SK-N-SH treated with all-trans-retinoic acid at 6 μM for 48 hours (cell line): Measurements from ENCODE around the gene ZNF536.

Source experiments
- ATAC-seq: fragments of 200-7000 bp; cut with Tn5 transposase; 3 replicates; pipeline ENCODE4 v1.9.1; 2020; ENCODE audit warnings: mild to moderate bottlenecking, moderate library complexity
- ARNTL ChIP-seq: fragments of 450-650 bp; formaldehyde crosslinking; IDR thresholded peaks from 2 replicates; pipeline ENCODE4 v1.5.0; 2020; ENCODE audit warnings: low read depth, mild to moderate bottlenecking, moderate library complexity, borderline replicate concordance
- ESRRG ChIP-seq: fragments of 250-450 bp; sonication (Bioruptor Pico); IDR thresholded peaks from 2 replicates; pipeline ENCODE4 v1.6.1; 2021; ENCODE audit warnings: mild to moderate bottlenecking
- GLIS3 ChIP-seq: fragments of 250-450 bp; sonication (Bioruptor Pico); IDR thresholded peaks from 2 replicates; pipeline ENCODE4 v1.5.0; 2020; ENCODE audit warnings: mild to moderate bottlenecking, moderate library complexity
- ISL1 ChIP-seq: fragments of 250-450 bp; sonication (Bioruptor Pico); IDR thresholded peaks from 2 replicates; pipeline ENCODE4 v2.1.2; 2022; ENCODE audit warnings: mild to moderate bottlenecking, moderate library complexity
- OSR1 ChIP-seq: fragments of 250-450 bp; sonication (Bioruptor Pico); IDR thresholded peaks from 2 replicates; pipeline ENCODE4 v1.8.0; 2022; ENCODE audit warnings: moderate library complexity, mild to moderate bottlenecking, inconsistent platforms
- PPARA ChIP-seq: fragments of 250-450 bp; sonication (Bioruptor Pico); IDR thresholded peaks from 2 replicates; pipeline ENCODE4 v1.5.0; 2020; ENCODE audit warnings: mild to moderate bottlenecking, borderline replicate concordance
- RARB ChIP-seq: fragments of 250-450 bp; sonication (Bioruptor Pico); IDR thresholded peaks from 2 replicates; pipeline ENCODE4 v1.8.0; 2021; ENCODE audit warnings: mild to moderate bottlenecking, moderate library complexity
- SNAI2 ChIP-seq: fragments of 250-450 bp; sonication (Bioruptor Pico); IDR thresholded peaks from 2 replicates; pipeline ENCODE4 v1.5.0; 2020; ENCODE audit warnings: mild to moderate bottlenecking, moderate library complexity
- TCF4 ChIP-seq: fragments of 250-450 bp; sonication (Bioruptor Pico); IDR thresholded peaks from 2 replicates; pipeline ENCODE4 v1.8.0; 2021; ENCODE audit warnings: mild to moderate bottlenecking, moderate library complexity, borderline replicate concordance
- TOX ChIP-seq: fragments of 250-450 bp; sonication (Bioruptor Pico); IDR thresholded peaks from 2 replicates; pipeline ENCODE4 v1.8.0; 2021; ENCODE audit warnings: mild to moderate bottlenecking, moderate library complexity, borderline replicate concordance
- ZC3H10 ChIP-seq: fragments of 250-450 bp; sonication (Bioruptor Pico); IDR thresholded peaks from 2 replicates; pipeline ENCODE4 v1.5.1; 2021; ENCODE audit warnings: mild to moderate bottlenecking, moderate library complexity
- ZFP3 ChIP-seq: fragments of 250-450 bp; sonication (Bioruptor Pico); IDR thresholded peaks from 2 replicates; pipeline ENCODE4 v1.5.0; 2020; ENCODE audit warnings: mild to moderate bottlenecking, moderate library complexity
- ZFP30 ChIP-seq: fragments of 450-650 bp; formaldehyde crosslinking; IDR thresholded peaks from 2 replicates; pipeline ENCODE4 v1.5.0; 2022; ENCODE audit warnings: mild to moderate bottlenecking, moderate library complexity
- ZNF565 ChIP-seq: fragments of 450-650 bp; formaldehyde crosslinking; conservative IDR thresholded peaks from 2 replicates; pipeline ENCODE4 v1.5.0; 2020; ENCODE audit warnings: low read depth, mild to moderate bottlenecking, moderate library complexity
- ZNF70 ChIP-seq: fragments of 450-650 bp; formaldehyde crosslinking; IDR thresholded peaks from 2 replicates; pipeline ENCODE4 v1.5.0; 2020; ENCODE audit warnings: mild to moderate bottlenecking, moderate library complexity
- ZNF8 ChIP-seq: fragments of 450-650 bp; formaldehyde crosslinking; IDR thresholded peaks from 2 replicates; pipeline ENCODE4 v1.5.0; 2020; ENCODE audit warnings: mild to moderate bottlenecking, moderate library complexity
- TF ChIP-seq, protein P1 (sequence below): fragments of 250-450 bp; sonication (Bioruptor Pico); IDR thresholded peaks from 2 replicates; pipeline ENCODE4 v1.5.1; 2021; ENCODE audit warnings: mild to moderate bottlenecking, moderate library complexity
- TF ChIP-seq, protein P2 (sequence below): fragments of 250-450 bp; sonication (Bioruptor Pico); IDR thresholded peaks from 2 replicates; pipeline ENCODE4 v1.5.0; 2020; ENCODE audit warnings: mild to moderate bottlenecking, moderate library complexity
- TF ChIP-seq, protein P3 (sequence below): fragments of 250-450 bp; sonication (Bioruptor Pico); IDR thresholded peaks from 2 replicates; pipeline ENCODE4 v1.5.1; 2020; ENCODE audit warnings: low read depth, mild to moderate bottlenecking, moderate library complexity
- TF ChIP-seq, protein P4 (sequence below): fragments of 250-450 bp; sonication (Bioruptor Pico); IDR thresholded peaks from 2 replicates; pipeline ENCODE4 v1.8.0; 2021; ENCODE audit warnings: low read depth, mild to moderate bottlenecking, moderate library complexity, borderline replicate concordance
- TF ChIP-seq, protein P5 (sequence below): fragments of 250-450 bp; sonication (Bioruptor Pico); IDR thresholded peaks from 2 replicates; pipeline ENCODE4 v1.8.0; 2020; ENCODE audit warnings: mild to moderate bottlenecking, moderate library complexity, borderline replicate concordance

Gene ZNF536

DNA sequence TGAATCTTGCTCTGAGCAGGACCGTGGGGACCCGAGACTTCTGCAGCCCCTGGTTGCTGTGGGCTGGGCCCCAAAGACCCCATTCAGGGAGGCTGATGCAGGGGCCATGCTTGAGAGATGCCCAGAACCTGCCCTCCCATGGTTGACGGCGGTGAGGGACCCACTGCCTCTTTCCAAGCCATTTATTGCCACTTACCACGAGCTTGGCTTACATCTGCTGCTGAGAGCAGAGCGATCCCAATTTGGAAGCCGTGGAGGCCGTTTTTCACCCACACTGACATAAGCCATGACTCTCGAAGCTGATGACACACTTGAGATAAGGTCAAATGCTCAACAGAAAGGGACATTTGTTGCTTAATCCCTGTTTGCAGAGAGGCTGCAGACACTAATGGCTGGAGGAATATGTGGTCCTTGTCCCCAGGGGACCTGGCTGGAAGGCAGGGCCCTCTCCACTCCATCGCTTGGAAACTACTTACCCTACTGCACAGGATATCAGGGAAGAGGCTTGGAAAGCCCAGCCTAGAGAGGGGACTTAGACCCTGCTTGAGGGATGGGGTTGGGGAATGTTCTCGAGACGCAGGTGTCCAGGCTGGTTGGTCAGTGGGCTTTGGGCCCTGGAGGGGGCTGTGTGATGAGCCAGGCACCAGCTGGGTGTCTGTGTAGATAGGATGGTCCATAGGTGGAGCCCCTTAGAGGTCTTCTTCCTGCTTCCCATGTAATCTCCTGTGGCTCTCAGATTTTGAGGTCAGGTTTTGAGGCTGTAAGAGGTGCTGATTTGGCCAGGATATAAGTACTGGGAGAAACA lies 15.3 kb downstream of the ZNF536 start:
- TF ChIP-seq SNAI2 (CRISPR knock-in tag) (no peak; the same call in 1 of the 2 replicates), TCF4 (peak; percentile 64), ZNF8 (CRISPR knock-in tag) (no peak), ZNF70 (CRISPR knock-in tag) (no peak), GLIS3 (CRISPR knock-in tag) (no peak), TOX (CRISPR knock-in tag) (no peak), PPARA (CRISPR knock-in tag) (no peak)
- TF ChIP-seq, protein P1, sequence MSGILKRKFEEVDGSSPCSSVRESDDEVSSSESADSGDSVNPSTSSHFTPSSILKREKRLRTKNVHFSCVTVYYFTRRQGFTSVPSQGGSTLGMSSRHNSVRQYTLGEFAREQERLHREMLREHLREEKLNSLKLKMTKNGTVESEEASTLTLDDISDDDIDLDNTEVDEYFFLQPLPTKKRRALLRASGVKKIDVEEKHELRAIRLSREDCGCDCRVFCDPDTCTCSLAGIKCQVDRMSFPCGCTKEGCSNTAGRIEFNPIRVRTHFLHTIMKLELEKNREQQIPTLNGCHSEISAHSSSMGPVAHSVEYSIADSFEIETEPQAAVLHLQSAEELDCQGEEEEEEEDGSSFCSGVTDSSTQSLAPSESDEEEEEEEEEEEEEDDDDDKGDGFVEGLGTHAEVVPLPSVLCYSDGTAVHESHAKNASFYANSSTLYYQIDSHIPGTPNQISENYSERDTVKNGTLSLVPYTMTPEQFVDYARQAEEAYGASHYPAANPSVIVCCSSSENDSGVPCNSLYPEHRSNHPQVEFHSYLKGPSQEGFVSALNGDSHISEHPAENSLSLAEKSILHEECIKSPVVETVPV (CRISPR knock-in tag), result no peak
- TF ChIP-seq, protein P2, sequence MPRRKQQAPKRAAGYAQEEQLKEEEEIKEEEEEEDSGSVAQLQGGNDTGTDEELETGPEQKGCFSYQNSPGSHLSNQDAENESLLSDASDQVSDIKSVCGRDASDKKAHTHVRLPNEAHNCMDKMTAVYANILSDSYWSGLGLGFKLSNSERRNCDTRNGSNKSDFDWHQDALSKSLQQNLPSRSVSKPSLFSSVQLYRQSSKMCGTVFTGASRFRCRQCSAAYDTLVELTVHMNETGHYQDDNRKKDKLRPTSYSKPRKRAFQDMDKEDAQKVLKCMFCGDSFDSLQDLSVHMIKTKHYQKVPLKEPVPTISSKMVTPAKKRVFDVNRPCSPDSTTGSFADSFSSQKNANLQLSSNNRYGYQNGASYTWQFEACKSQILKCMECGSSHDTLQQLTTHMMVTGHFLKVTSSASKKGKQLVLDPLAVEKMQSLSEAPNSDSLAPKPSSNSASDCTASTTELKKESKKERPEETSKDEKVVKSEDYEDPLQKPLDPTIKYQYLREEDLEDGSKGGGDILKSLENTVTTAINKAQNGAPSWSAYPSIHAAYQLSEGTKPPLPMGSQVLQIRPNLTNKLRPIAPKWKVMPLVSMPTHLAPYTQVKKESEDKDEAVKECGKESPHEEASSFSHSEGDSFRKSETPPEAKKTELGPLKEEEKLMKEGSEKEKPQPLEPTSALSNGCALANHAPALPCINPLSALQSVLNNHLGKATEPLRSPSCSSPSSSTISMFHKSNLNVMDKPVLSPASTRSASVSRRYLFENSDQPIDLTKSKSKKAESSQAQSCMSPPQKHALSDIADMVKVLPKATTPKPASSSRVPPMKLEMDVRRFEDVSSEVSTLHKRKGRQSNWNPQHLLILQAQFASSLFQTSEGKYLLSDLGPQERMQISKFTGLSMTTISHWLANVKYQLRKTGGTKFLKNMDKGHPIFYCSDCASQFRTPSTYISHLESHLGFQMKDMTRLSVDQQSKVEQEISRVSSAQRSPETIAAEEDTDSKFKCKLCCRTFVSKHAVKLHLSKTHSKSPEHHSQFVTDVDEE (CRISPR knock-in tag), result peak; percentile 46; the same call in 1 of the 2 replicates

DNA sequence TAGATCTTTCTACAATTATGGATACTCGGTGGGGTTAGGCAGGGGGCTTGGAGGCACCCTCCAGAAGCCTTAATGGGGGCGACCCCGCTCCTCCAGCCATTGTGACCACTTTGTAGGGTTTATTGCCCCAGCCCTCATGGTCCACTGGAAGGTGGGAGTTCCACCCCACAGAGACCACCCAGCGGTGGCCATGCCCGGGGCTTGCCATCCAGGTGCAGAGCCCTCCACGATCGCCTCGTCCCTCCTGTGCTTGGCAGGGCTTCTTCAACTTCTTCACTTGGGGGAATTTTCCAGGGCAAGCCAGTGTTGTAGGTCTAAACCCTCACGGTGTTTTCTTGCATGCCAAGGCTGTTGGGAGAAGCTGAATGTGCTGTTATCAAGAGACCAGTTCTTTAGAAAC lies 16.1 kb downstream of the ZNF536 start:
- TF ChIP-seq ZNF565 (no peak), TOX (CRISPR knock-in tag) (no peak), PPARA (CRISPR knock-in tag) (no peak), ZNF8 (CRISPR knock-in tag) (no peak), ZFP3 (CRISPR knock-in tag) (no peak), ZFP30 (no peak), SNAI2 (CRISPR knock-in tag) (no peak), OSR1 (CRISPR knock-in tag) (no peak), TCF4 (no peak), GLIS3 (CRISPR knock-in tag) (no peak), ISL1 (no peak), ARNTL (CRISPR knock-in tag) (no peak), ZC3H10 (no peak), RARB (CRISPR knock-in tag) (no peak)
- TF ChIP-seq, protein P3, sequence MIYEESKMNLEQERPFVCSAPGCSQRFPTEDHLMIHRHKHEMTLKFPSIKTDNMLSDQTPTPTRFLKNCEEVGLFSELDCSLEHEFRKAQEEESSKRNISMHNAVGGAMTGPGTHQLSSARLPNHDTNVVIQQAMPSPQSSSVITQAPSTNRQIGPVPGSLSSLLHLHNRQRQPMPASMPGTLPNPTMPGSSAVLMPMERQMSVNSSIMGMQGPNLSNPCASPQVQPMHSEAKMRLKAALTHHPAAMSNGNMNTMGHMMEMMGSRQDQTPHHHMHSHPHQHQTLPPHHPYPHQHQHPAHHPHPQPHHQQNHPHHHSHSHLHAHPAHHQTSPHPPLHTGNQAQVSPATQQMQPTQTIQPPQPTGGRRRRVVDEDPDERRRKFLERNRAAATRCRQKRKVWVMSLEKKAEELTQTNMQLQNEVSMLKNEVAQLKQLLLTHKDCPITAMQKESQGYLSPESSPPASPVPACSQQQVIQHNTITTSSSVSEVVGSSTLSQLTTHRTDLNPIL, result no peak
- TF ChIP-seq, protein P4, sequence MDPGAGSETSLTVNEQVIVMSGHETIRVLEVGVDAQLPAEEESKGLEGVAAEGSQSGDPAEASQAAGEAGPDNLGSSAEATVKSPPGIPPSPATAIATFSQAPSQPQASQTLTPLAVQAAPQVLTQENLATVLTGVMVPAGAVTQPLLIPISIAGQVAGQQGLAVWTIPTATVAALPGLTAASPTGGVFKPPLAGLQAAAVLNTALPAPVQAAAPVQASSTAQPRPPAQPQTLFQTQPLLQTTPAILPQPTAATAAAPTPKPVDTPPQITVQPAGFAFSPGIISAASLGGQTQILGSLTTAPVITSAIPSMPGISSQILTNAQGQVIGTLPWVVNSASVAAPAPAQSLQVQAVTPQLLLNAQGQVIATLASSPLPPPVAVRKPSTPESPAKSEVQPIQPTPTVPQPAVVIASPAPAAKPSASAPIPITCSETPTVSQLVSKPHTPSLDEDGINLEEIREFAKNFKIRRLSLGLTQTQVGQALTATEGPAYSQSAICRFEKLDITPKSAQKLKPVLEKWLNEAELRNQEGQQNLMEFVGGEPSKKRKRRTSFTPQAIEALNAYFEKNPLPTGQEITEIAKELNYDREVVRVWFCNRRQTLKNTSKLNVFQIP, result no peak
- TF ChIP-seq, protein P2 (CRISPR knock-in tag), result no peak
- no peak for ATAC-seq

More for the DNA sequence above, 15.3 kb downstream of the ZNF536 start:
- ATAC-seq, result peak; percentile 19; the same call in 1 of the 3 replicates

DNA sequence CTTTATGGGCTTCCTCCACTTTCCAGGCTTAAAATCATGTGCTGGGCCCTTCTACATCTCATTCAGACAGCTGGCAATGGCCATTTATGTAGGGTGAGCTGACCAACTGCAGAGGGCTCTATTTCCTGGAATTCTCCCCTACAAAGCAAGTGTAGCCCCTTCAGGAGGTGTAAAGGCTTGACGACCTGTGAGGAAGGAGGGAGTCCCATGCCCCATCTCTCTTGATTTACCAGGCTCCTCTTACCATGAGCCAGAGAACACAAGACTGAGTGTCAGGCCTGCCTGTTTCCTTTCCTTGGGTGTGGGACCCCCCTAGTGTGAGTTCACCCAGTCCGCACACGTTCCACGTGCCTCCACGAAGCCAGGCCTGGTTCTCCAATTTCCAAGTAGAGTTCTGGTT lies 16.6 kb downstream of the ZNF536 start:
- no peak for ATAC-seq
- TF ChIP-seq, protein P1 (CRISPR knock-in tag), result no peak
- TF ChIP-seq ZC3H10 (no peak), ZNF8 (CRISPR knock-in tag) (no peak), ESRRG (no peak), ARNTL (CRISPR knock-in tag) (no peak), ZFP30 (no peak), TCF4 (no peak), OSR1 (CRISPR knock-in tag) (no peak), GLIS3 (CRISPR knock-in tag) (no peak)
- TF ChIP-seq, protein P3, result no peak
- TF ChIP-seq, protein P5, sequence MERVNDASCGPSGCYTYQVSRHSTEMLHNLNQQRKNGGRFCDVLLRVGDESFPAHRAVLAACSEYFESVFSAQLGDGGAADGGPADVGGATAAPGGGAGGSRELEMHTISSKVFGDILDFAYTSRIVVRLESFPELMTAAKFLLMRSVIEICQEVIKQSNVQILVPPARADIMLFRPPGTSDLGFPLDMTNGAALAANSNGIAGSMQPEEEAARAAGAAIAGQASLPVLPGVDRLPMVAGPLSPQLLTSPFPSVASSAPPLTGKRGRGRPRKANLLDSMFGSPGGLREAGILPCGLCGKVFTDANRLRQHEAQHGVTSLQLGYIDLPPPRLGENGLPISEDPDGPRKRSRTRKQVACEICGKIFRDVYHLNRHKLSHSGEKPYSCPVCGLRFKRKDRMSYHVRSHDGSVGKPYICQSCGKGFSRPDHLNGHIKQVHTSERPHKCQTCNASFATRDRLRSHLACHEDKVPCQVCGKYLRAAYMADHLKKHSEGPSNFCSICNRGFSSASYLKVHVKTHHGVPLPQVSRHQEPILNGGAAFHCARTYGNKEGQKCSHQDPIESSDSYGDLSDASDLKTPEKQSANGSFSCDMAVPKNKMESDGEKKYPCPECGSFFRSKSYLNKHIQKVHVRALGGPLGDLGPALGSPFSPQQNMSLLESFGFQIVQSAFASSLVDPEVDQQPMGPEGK, result no peak
